Nephron progenitor cell (in vitro differentiated cells): ENCODE results near the gene RAE1.
"Not testable (repeated sequence)": the region's sequence is repeated elsewhere in the genome, so short reads cannot be mapped to it uniquely, and the experiment has no call there.

Experiments used
- DNase-seq: peaks from one replicate; pipeline ENCODE4 v3.0.0; 2021
- H3K27ac Mint-ChIP-seq: 2 replicates; pipeline ENCODE4 v1.8.0; 2021; ENCODE audit warnings: mild to moderate bottlenecking, moderate library complexity, mixed read lengths
- H3K27me3 Mint-ChIP-seq: 2 replicates; pipeline ENCODE4 v1.8.0; 2021; ENCODE audit warnings: mild to moderate bottlenecking, low read depth, mixed read lengths; ENCODE audit not compliant: poor library complexity
- H3K36me3 Mint-ChIP-seq: 2 replicates; pipeline ENCODE4 v1.8.0; 2021; ENCODE audit warnings: low read depth, mixed read lengths
- H3K4me1 Mint-ChIP-seq: 2 replicates; pipeline ENCODE4 v1.8.0; 2021; ENCODE audit warnings: mixed read lengths
- H3K4me3 Mint-ChIP-seq: 2 replicates; pipeline ENCODE4 v1.8.0; 2021; ENCODE audit warnings: mild to moderate bottlenecking, moderate library complexity, mixed read lengths
- H3K9me3 Mint-ChIP-seq: 2 replicates; pipeline ENCODE4 v1.8.0; 2021; ENCODE audit warnings: mild to moderate bottlenecking, moderate library complexity, mixed read lengths
- TF ChIP-seq, protein P1 (sequence below): fragments of 200-600 bp; sonication (generic); IDR thresholded peaks from 2 replicates; pipeline ENCODE4 v1.5.0; 2021; ENCODE audit warnings: antibody characterized with exemption

The RAE1 gene

DNA sequence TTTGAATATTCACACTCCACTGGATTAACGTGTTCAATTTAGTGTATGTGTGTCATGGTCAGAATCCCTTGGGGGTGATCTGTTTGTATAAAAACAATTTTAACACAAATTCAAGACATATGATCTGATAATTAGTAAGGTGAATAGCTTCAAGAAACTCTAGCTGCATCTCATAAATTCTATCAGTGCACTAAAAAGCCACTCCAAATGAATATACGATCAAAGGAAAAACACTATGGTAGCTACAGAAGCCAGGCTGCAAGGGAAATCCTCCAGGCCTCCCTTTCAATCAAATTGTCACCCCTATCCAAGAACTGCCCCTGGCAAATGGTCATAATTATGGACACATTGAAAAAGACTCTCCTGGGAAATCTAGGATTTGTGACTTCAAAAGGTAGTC is 9.4 kb upstream of the RAE1 start:
- Mint-ChIP-seq H3K4me3 (no peak overlapping the region), H3K36me3 (no peaks in the 10 kb centered on the region), H3K27me3 (no peaks in the 10 kb centered on the region), H3K9me3 (no peaks in the 10 kb centered on the region), H3K4me1 (peaks cover 23% of the 10 kb centered on the region), H3K27ac (no peak overlapping the region)
- DNase-seq = no peak
- TF ChIP-seq, protein P1, sequence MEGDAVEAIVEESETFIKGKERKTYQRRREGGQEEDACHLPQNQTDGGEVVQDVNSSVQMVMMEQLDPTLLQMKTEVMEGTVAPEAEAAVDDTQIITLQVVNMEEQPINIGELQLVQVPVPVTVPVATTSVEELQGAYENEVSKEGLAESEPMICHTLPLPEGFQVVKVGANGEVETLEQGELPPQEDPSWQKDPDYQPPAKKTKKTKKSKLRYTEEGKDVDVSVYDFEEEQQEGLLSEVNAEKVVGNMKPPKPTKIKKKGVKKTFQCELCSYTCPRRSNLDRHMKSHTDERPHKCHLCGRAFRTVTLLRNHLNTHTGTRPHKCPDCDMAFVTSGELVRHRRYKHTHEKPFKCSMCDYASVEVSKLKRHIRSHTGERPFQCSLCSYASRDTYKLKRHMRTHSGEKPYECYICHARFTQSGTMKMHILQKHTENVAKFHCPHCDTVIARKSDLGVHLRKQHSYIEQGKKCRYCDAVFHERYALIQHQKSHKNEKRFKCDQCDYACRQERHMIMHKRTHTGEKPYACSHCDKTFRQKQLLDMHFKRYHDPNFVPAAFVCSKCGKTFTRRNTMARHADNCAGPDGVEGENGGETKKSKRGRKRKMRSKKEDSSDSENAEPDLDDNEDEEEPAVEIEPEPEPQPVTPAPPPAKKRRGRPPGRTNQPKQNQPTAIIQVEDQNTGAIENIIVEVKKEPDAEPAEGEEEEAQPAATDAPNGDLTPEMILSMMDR = no peak

DNA sequence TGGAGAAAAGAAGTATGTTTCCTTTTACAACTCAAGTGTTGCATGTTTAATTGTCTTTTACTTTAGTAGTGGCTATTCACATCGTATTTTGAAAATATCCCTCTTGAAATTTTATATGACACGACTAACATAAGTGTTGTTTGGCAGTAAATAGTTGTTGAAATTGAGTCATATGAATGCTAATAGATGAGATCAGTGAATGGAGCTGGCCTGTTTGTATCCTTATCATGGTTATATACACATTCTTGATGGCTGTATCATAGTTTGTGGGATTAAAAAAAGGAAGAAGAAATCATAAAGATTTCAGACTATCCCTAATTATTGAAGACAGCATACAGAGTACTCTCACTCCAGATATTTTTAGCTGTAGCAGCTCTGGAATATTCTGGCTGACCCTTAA is 8.2 kb upstream of the RAE1 start:
- TF ChIP-seq, protein P1 = no peak

DNA sequence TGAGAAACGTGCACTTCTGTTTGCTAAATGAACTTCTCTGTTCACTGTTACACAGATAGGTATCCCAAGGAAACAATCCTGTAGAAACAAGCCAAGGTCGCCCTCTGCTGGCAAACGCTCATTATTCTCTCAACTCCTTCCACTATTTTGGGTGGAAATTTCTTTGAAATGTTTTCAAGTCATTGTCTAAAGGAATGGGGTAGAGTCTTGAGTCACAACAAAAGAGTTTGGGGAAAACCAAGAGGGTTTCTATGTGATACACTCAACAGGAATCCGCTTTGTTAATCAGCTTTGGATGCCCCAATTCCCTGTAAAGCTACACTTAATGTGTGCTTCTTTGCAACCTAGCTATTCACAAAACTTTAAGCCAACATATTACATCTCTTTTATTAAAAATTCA is 4.6 kb upstream of the RAE1 start:
- Mint-ChIP-seq H3K27ac (no peak overlapping the region), H3K4me3 (no peak overlapping the region), H3K4me1 (peaks cover 11% of the 10 kb centered on the region), H3K27me3 (peaks cover 4% of the 10 kb centered on the region), H3K36me3 (no peaks in the 10 kb centered on the region), H3K9me3 (peaks cover 6% of the 10 kb centered on the region)
- TF ChIP-seq, protein P1 = peak; percentile 86
- peak; percentile 88 for DNase-seq

More for the DNA sequence above, 8.2 kb upstream of the RAE1 start:
- Mint-ChIP-seq H3K9me3 (no peaks in the 10 kb centered on the region), H3K27me3 (no peaks in the 10 kb centered on the region), H3K36me3 (no peaks in the 10 kb centered on the region), H3K4me1 (peaks cover 23% of the 10 kb centered on the region), H3K4me3 (no peak overlapping the region), H3K27ac (no peak overlapping the region)
- DNase-seq = no peak

DNA sequence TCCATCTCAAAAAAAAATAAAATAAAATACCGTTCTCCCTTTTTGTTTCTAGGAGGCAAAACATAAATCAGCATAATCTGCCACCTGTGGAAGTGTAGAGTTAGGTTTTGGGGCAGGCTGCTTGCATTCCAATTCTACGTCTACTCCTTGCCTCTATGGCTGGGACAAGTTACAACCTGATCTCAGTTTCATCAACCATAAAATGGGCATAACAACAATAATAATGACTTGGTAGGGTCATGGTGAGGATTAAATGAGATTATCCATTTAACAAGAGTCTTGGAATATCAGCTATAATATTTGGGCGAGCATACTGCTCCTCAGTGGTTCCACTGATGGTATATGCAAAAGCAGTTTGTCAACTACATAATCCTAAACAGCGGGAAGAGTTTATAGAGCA is 3.7 kb upstream of the RAE1 start:
- Mint-ChIP-seq H3K27me3 (peaks cover 4% of the 10 kb centered on the region), H3K4me1 (peaks cover 11% of the 10 kb centered on the region), H3K4me3 (no peak overlapping the region), H3K9me3 (peaks cover 6% of the 10 kb centered on the region), H3K27ac (no peak overlapping the region), H3K36me3 (no peaks in the 10 kb centered on the region)
- DNase-seq = no peak
- TF ChIP-seq, protein P1 = no peak

DNA sequence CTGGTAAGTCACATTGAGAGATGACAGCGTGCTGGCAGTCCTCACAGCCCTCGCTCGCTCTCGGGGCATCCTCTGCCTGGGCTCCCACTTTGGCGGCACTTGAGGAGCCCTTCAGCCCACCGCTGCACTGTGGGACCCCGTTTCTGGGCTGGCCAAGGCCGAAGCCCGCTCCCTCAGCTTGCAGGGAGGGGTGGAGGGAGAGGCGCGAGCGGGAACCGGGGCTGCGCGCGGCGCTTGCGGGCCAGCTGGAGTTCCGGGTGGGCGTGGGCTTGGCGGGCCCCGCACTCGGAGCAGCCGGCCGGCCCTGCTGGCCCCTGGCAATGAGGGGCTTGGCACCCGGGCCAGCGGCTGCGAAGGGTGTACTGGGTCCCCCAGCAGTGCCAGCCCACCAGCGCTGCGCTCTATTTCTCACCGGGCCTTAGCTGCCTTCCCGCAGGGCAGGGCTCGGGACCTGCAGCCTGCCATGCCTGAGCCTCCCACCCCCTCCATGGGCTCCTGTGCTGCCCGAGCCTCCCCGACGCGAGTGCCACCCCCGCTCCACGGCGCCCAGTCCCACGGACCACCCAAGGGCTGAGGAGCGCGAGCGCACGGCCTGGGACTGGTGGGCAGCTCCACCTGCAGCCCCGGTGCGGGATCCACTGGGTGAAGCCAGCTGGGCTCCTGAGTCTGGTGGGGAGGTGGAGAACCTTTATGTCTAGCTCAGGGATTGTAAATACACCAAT is 2.7 kb upstream of the RAE1 start:
- H3K27ac Mint-ChIP-seq, H3K27me3 Mint-ChIP-seq, DNase-seq, H3K9me3 Mint-ChIP-seq, H3K4me3 Mint-ChIP-seq, H3K36me3 Mint-ChIP-seq: not testable (repeated sequence)
- H3K4me1 Mint-ChIP-seq = peaks cover 19% of the 10 kb centered on the region

DNA sequence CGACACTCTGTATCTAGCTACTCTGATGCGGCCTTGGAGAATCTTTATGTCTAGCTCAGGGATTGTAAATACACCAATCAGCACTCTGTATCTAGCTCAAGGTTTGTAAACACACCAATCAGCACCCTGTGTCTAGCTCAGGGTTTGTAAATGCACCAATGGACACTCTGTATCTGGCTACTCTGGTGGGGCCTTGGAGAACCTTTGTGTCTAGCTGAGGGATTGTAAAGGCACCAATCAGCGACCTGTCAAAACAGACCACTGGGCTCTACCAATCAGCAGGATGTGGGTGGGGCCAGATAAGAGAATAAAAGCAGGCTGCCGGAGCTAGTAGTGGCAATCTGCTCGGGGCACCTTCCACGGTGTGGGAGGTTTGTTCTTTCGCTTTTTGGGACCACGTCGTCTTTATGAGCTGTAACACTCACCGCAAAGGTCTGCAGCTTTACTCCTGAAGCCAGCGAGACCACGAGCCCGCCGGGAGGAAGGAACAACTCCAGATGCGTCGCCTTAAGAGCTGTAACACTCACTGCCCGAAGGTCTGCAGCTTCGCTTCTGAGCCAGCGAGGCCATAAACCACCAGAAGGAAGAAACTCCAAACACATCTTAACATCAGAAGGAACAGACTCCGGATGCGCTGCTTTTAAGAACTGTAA is 2.0 kb upstream of the RAE1 start:
- H3K27me3 Mint-ChIP-seq, H3K9me3 Mint-ChIP-seq, DNase-seq, H3K27ac Mint-ChIP-seq: not testable (repeated sequence)
- Mint-ChIP-seq H3K4me1 (peaks cover 21% of the 10 kb centered on the region), H3K4me3 (peak overlapping the region; percentile 57), H3K36me3 (peaks cover 11% of the 10 kb centered on the region)
